ENCODE measurements around the gene HNRNPC. TPM values are rescaled to one million over a fixed set of nuclear protein-coding genes. Genes with fewer than 3 reads are reported as not detected.

The HNRNPC gene
- total RNA-seq, 3 donors from 2014 or later: 386 to 760 (median 480) TPM

DNA sequence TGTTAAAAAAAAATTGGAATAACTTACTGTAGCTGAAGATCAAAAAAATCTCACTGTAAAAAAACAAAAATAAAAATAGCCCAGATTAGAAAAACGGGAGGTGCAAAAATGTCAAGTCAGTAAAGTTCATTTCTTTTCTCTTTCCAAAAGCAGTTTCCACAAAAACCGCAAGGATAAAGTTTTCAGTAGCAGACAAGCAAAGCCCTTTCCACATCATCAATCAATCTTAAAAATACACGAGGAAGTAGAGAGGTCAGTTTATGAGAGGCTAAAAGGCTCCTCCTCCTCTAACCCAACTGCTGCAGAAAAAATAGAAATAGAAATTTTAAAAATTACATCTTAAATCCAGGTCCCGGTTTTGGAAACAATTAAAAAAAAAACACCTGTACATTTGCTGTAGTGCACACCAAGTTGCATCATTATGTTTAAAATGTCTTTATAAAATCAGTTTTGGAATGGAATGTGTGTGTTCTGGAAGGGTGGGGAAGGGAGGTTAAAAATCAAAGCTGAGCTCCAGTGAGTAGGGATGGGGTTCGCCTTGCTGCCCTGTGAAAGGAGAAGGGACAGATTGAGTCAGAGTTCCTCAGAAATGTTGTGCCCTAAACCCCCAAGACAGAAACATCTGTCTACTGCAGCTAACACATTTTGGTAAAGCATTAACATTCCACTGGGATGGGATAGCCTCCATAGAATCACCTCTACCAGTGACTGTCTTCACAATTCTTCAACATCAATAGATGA is 5.8 kb downstream of the HNRNPC start:
- peak overlapping the region in 1 of 3 donors; percentile 24 for H3K4me3 ChIP-seq
- peaks cover 3 to 31% of the 10 kb centered on the region in 2 donors for H3K4me1 ChIP-seq
- intact Hi-C loops (cut with DNase I; ENCODE audit: low total_unique reads): no loop called here
- TF ChIP-seq CTCF (IDR thresholded peaks at IDR 0.05) (no peak), POLR2A (IDR thresholded peaks at IDR 0.05) (no peak), POLR2AphosphoS5 (IDR thresholded peaks at IDR 0.05) (no peak)
- no peaks in the 10 kb centered on the region for H3K9me3 ChIP-seq
- H3K27ac ChIP-seq: peak overlapping the region; percentile 13 to 100
- H3K27me3 ChIP-seq: no peaks in the 10 kb centered on the region
- DNase-seq (ENCODE audit: low spot score in 2 of 2): no peak
- no peaks in the 10 kb centered on the region for H3K36me3 ChIP-seq

- Histone ChIP-seq H3K27me3 (no peaks in the 10 kb centered on the region), H3K9me3 (no peaks in the 10 kb centered on the region), H3K4me3 (peak overlapping the region in 1 of 3 donors; percentile 21), H3K27ac (no peak overlapping the region), H3K36me3 (no peaks in the 10 kb centered on the region), H3K4me1 (peaks cover 3 to 31% of the 10 kb centered on the region in 2 donors)
- no peak for DNase-seq (ENCODE audit: low spot score in 2 of 2)
- intact Hi-C loops (cut with DNase I; ENCODE audit: low total_unique reads): no loop called here
- TF ChIP-seq CTCF (IDR thresholded peaks at IDR 0.05) (no peak), POLR2AphosphoS5 (IDR thresholded peaks at IDR 0.05) (no peak), POLR2A (IDR thresholded peaks at IDR 0.05) (no peak)
Measured at GRCh38 chr14:21262410-21262809, 6.8 kb downstream of the HNRNPC start.

GRCh38 chr14:21261824-21262223 is 7.4 kb downstream of the HNRNPC start:
- Histone ChIP-seq H3K27me3 (no peaks in the 10 kb centered on the region), H3K36me3 (no peaks in the 10 kb centered on the region), H3K27ac (no peak overlapping the region), H3K4me1 (peaks cover 3 to 31% of the 10 kb centered on the region in 2 donors), H3K9me3 (no peaks in the 10 kb centered on the region), H3K4me3 (no peak overlapping the region)
- DNase-seq (ENCODE audit: low spot score in 2 of 2): no peak
- intact Hi-C loops (cut with DNase I; ENCODE audit: low total_unique reads): no loop called here
- no peak for TF ChIP-seq POLR2A (IDR thresholded peaks at IDR 0.05)
- no peak for TF ChIP-seq POLR2AphosphoS5 (IDR thresholded peaks at IDR 0.05)
- TF ChIP-seq CTCF (IDR thresholded peaks at IDR 0.05): no peak

DNA sequence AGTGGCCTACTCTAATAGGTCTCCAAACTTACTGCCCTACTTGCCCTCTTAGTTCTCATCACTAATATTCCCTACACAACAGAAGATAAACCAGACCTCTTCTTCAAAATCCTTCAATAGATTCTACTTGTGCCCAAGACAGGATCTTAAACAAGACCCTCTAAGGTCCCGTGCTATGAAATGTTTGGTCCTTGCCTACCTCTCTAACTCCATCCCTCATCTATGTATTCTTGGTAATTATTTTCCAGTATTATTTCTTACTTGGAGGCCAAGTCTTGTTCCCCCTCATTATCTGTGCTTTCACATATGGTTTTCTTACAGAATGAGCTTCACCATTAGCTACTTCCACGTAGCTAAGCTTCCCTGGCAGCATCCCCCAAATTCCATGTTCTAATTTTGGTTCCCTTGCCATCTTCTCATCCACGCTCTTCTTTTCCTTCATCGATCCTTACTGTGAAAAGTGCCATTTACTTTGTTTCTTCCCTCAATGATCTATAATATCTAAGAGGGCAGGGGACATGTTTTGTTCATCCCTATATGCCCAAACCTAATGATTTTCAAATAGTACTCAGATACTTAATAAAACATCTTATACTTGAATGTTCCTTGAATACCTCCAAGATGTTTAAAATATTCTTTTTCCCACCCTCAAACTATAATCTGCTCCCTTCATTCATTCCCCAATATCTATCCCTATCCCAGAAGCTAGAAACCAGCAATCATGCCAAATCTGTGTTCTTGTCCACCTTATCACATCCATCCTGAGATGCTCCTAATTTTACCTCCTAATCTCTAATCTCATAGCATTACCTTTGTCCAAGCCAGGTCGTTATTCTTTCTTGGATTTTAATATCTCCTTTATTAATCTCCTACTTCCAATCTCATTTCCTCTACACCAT is 10.1 kb downstream of the HNRNPC start:
- DNase-seq (ENCODE audit: low spot score in 2 of 2): no peak
- Histone ChIP-seq H3K9me3 (no peaks in the 10 kb centered on the region), H3K4me1 (peaks cover 3 to 22% of the 10 kb centered on the region in 2 donors), H3K27me3 (no peaks in the 10 kb centered on the region), H3K27ac (no peak overlapping the region), H3K36me3 (no peaks in the 10 kb centered on the region), H3K4me3 (no peak overlapping the region)
- no peak for TF ChIP-seq POLR2A (IDR thresholded peaks at IDR 0.05)
- TF ChIP-seq CTCF (IDR thresholded peaks at IDR 0.05): no peak
- no peak for TF ChIP-seq POLR2AphosphoS5 (IDR thresholded peaks at IDR 0.05)
- intact Hi-C loops (cut with DNase I; ENCODE audit: low total_unique reads): no loop called here

All from breast epithelium (tissue), 4 donors.